IMR-90 (cell line): Measurements from ENCODE around the gene LTBP1.

Source experiments
- CEBPB ChIP-seq: IDR thresholded peaks from 2 replicates; pipeline ENCODE4 v1.6.1; 2012; ENCODE audit warnings: low read depth, low read length, improper control_type of control experiment
- CHD1 ChIP-seq: IDR thresholded peaks from 2 replicates; pipeline ENCODE4 v1.6.1; 2012; ENCODE audit warnings: low read depth, low read length, improper control_type of control experiment
- MAFK ChIP-seq: IDR thresholded peaks from 2 replicates; pipeline ENCODE4 v1.6.1; 2012; ENCODE audit warnings: low read depth, low read length, improper control_type of control experiment
- MXI1 ChIP-seq: IDR thresholded peaks from 2 replicates; pipeline ENCODE4 v1.6.1; 2012; ENCODE audit warnings: low read depth, mild to moderate bottlenecking, low read length, moderate library complexity, borderline replicate concordance
- NFE2L2 ChIP-seq: fragments of 150-350 bp; IDR thresholded peaks from 2 replicates; pipeline ENCODE4 v1.6.1; 2016; ENCODE audit warnings: low read depth, mild to moderate bottlenecking, low read length
- POLR2A ChIP-seq: IDR thresholded peaks from 2 replicates; pipeline ENCODE4 v1.6.1; 2012; ENCODE audit warnings: mild to moderate bottlenecking, low read depth, low read length
- RCOR1 ChIP-seq: IDR thresholded peaks from 2 replicates; pipeline ENCODE4 v1.6.1; 2012; ENCODE audit warnings: mild to moderate bottlenecking, low read length, improper control_type of control experiment; ENCODE audit not compliant: insufficient replicate concordance
- RFX5 ChIP-seq: IDR thresholded peaks from 2 replicates; pipeline ENCODE4 v1.8.0; 2012; ENCODE audit warnings: low read depth, mild to moderate bottlenecking, low read length, moderate library complexity
- SMC3 ChIP-seq: fragments of 150-350 bp; IDR thresholded peaks from 2 replicates; pipeline ENCODE4 v1.6.1; 2016; ENCODE audit warnings: low read depth, mild to moderate bottlenecking, antibody characterized with exemption, low read length, moderate library complexity
- TF ChIP-seq, protein P1 (sequence below): conservative IDR thresholded peaks from 2 replicates; pipeline ENCODE4 v1.5.1; 2012; ENCODE audit warnings: mild to moderate bottlenecking, low read depth, low read length, improper control_type of control experiment

DNA sequence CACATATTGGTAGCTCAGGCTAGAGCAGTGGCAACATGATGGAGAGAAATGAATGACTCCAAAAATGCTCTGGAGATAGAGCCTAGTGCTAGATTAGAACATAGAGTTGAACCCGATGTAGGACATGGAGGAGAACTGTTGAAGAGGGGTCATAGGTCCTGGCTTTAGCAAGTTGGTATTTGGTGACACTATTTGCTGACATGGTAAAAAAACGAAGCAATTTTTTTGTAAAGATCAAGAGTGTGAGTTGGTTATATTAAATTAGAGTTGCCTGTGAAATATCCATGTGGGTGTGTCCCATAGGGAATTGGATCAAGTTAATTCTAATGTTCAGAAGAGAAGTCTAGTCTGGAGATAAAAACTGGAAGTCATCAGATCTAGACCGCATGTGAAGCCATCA is 386.7 kb downstream of the LTBP1 start:
- TF ChIP-seq NFE2L2 (no peak), CEBPB (no peak), MXI1 (no peak), POLR2A (no peak), RCOR1 (no peak), MAFK (peak; percentile 93), SMC3 (no peak), RFX5 (no peak), CHD1 (no peak)
- TF ChIP-seq, protein P1, sequence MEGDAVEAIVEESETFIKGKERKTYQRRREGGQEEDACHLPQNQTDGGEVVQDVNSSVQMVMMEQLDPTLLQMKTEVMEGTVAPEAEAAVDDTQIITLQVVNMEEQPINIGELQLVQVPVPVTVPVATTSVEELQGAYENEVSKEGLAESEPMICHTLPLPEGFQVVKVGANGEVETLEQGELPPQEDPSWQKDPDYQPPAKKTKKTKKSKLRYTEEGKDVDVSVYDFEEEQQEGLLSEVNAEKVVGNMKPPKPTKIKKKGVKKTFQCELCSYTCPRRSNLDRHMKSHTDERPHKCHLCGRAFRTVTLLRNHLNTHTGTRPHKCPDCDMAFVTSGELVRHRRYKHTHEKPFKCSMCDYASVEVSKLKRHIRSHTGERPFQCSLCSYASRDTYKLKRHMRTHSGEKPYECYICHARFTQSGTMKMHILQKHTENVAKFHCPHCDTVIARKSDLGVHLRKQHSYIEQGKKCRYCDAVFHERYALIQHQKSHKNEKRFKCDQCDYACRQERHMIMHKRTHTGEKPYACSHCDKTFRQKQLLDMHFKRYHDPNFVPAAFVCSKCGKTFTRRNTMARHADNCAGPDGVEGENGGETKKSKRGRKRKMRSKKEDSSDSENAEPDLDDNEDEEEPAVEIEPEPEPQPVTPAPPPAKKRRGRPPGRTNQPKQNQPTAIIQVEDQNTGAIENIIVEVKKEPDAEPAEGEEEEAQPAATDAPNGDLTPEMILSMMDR = no peak
